Dermis blood vessel endothelial cell (primary cell): ENCODE results near the gene MCRIP2. TPM values are rescaled to one million over a fixed set of nuclear protein-coding genes. Genes with fewer than 3 reads are reported as not detected.
"Not testable (repeated sequence)": the region's sequence is repeated elsewhere in the genome, so short reads cannot be mapped to it uniquely, and the experiment has no call there.

ENCODE experiments used
- DNase-seq: peaks from one replicate; pipeline ENCODE4 v3.0.0; 2010
- total RNA-seq: library from RNA; depleted of rRNA; stranded (reverse); fragments of >200 nt; gene quantifications from 2 replicates; pipeline ENCODE4 v1.2.3, GENCODE V29; 2014

MCRIP2 gene
- total RNA-seq, 1 donor from 2014 or later = 12.6 TPM

DNA sequence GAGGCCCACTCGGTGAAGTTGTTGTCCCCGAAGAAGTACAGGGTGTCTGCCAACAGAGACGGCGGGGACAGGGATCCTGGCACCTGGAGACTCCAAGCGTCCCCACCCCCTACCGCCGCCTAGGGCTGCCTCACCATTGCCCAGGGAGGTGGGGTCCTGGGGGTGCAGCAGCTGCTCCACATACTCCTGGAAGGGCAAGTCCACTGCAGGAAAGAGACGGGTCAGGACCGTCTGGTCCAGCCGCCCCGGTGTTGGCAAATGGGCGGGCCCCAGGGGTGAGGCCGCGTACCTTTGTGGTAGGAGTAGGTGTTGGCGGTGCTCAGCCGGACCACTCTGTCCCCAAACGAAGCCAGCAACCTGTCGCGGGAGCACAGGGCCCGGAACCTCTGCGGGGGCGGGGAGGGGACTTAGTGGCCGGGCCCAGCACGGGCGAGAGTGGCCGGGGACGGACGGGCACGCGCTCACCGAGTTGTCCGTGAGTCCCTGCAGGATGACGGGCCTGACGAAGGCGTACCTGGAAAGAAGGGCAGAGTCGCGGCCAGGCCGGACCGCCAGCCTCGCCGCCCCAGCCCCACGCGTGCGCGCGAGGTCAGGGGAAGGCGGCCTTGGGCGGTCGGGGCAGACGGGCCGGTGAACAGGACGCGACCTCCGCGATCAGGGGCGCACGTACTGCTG, 41.9 kb downstream of the MCRIP2 start:
- DNase-seq = no peak

DNA sequence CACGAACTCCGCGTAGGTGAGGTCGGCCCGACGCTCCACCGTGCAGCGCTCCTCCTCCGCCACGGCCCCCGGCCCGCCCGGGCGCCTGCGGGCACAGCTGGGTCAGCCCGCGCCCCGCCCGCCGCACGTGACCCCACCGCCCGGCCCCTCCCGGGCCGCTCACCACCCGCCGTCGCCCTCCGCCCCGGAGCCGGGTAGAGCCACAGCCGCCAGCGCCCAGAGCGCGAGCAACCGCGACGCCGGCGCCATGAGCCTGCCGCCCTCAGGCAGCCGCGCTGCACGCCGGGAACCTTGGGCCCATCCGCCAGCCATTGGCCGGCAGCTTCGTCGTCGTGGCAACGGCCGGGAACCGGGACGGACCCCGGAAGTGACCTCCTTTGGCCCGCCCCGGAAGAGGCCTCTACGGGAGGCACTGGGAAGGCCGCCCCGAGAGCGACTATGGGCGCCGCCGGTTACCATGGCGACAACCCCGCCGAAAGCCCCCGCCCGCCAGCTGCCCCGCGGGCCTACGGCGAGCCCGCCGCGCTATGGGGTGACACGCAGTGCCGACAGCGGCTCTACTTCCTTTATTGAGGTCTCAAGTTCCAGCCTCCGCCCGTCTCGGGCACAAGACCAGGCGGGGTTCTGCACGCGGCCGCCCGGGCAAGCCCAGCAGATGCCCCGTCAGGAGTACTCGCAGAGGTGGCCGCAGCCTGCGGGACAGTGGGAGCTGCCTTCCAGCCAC, 42.6 kb downstream of the MCRIP2 start, which contains the start of gene JMJD8:
TSS of gene JMJD8 (minus strand) at position 264 of the 724 bp plus-strand sequence. CDS start at position 249, 15 bp downstream.
- peak; percentile 93 for DNase-seq

DNA sequence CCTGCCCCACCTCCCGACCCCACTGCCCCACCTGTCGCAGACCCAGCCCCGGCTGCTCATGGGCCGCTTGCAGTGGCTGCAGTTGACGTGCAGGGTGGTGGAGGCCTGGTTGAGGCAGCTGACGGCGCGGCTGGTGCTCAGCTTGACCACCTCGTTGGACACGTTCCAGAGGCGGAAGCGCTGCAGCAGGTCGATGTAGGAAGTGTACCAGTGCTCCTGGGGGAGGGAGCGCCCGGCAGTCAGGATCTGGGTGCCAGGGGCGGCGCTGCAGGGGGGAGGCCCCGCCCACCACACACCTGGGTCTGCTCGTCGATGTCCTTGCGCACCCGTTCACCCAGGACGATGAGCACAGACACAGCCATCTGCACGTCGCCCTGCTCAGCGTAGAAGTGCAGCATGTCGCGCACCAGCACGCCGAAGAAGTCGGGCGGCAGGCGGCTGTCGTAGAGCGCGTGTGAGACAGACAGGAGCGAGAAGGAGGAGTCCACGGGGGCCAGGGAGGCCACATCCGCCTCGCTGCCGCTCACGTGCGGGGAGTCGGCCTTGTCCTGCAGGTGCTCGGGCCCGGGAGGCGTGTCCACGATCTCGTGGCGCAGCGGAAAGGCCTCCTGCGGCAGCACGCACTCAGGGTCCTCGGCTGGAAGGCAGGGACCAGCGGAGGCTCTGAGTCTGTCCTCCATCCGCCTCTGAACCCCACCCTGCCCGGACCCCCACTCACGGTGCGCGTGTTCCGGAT, 43.5 kb downstream of the MCRIP2 start:
- no peak for DNase-seq

- peak; percentile 76 for DNase-seq
Measured at GRCh38 chr16:685967-686366, 44.3 kb downstream of the MCRIP2 start.

DNA sequence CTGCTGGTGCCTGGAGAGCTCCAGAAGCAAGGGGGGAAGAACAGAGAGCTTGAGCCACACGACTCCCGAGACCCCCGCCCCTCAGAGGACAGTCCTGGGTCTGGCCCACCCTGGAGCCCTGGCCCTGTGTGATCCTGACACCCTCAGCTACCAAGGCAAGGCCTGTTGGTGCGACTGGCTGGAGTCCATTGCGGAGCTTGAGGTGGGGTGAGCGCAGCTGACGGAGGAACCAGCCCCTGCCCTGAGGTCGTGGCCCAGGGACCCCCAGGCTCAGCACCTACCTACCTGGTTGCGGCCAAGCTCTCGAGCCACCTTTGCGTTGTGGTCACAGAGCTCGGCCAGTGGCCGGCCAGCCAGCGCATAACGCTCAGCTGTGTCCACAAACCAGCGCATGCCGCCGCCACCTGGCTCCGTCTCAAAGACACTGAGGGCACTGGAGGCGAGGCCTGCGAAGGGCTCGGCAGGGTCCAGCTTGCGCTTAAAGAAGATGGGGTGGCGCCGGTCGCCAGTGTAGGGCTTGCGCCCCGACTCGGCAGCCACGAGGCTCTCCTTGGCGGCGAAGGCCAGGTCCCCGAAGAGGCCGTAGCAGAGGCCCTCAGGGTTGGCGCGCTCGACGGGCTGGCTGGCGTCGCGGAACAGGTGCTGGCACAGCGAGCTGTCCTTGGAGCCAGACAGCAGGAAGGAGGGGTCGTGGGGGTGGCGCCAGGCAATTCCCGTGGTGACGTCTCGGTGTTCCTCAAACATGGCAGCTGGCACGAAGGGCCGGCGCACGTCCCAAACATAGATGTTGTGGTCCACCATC, 45.0 kb downstream of the MCRIP2 start:
- no peak for DNase-seq

- no peak for DNase-seq
Measured at GRCh38 chr16:687499-687898, 45.9 kb downstream of the MCRIP2 start.

- no peak for DNase-seq
Measured at GRCh38 chr16:689175-689897, 47.7 kb downstream of the MCRIP2 start.

- not testable (repeated sequence) for DNase-seq
Measured at GRCh38 chr16:691242-691641, 49.6 kb downstream of the MCRIP2 start.

GRCh38 chr16:692356-693108, 50.9 kb downstream of the MCRIP2 start:
- no peak for DNase-seq

DNA sequence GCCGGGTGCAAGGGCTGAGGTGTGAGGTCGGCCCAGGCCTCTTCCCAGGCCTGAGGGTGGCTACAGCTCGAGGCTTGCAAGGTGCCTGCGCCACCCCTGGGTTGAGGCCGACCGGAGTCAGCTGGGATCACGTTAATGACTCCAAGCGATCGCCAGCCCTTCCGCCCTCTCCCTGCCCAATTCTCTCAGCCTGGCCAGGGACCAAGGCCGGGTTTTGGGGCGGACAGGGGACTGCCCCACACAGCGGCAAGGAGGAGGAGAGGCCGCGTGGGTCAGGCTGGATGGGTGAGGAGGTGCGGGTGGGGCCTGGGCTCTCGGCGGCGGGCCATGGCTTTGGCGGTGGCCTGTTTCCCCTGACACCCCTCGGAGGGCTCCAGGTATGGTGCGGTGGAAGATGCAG, 51.7 kb downstream of the MCRIP2 start:
- DNase-seq = no peak

DNA sequence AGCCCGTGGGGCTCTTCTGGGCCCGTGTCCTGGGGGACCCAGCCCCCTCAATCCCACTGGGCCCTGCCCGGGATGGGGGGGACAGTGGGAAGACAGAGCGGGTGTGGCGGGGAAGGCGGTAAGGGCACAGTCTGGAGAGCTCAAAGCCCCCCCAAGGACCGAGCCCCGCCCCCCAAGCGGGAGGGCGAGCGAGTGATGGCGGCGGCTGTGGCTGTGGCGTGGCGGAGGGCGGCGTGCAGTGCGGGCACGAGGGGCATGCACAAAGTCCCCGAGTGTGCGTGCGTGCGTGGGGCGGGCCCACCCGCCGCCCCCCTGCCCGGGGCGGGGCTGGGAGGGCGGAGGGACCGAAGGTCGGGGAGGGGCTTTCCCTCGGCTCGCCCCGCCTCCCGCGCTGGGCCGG, 52.1 kb downstream of the MCRIP2 start:
- no peak for DNase-seq

GRCh38 chr16:694187-694862, 52.7 kb downstream of the MCRIP2 start:
- no peak for DNase-seq

DNA sequence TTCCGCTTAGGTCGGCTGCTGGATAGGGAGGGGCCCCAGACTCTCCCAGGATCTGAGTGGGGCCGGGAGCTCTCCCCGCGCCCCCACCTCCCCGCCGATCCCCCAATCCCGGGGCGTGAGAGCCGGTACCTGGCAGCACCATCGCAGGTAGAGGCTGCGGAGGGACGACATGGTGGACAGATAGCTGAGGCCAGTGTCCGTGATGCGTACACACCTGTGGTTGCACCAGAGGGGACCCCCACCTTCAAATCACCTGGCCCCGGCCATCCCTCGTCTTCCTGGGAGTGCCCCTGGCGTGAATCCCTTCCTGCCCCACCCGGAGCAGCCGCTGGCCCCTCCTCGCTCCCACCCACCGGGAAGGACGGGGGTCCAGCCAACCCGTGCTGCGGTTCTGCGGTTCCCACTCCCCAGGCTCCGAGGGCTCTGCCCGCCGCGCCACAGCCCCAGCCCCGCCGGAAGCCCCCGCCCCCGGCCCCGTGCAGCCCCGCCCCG, 53.3 kb downstream of the MCRIP2 start:
- DNase-seq = no peak

- no peak for DNase-seq
Measured at GRCh38 chr16:695355-696089, 53.9 kb downstream of the MCRIP2 start.

Other genes starting within 250 kb of the MCRIP2 start
- 42.2 and 55.7 TPM in 2 replicates for gene NME4, start 244.6 kb upstream of the MCRIP2 start, total RNA-seq
- 13.4 and 17.5 TPM in 2 replicates for gene DECR2, start 239.9 kb upstream of the MCRIP2 start, total RNA-seq
- 34.9 and 46.8 TPM in 2 replicates for gene RAB11FIP3, start 216.2 kb upstream of the MCRIP2 start, total RNA-seq
- gene CAPN15, start 114.1 kb upstream of the MCRIP2 start, total RNA-seq = 50.5 and 83.4 TPM in 2 replicates
- gene PRR35, start 81.4 kb upstream of the MCRIP2 start, total RNA-seq = not detected in 2 replicates
- 1.9 and 2.7 TPM in 2 replicates for gene NHLRC4, start 74.8 kb upstream of the MCRIP2 start, total RNA-seq
- gene PIGQ, start 71.9 kb upstream of the MCRIP2 start, total RNA-seq = 25.4 and 32.2 TPM in 2 replicates
- gene RAB40C, start 51.8 kb upstream of the MCRIP2 start, total RNA-seq = 13.3 and 14.1 TPM in 2 replicates
- 0.14 and 0.17 TPM in 2 replicates for gene WFIKKN1, start 10.8 kb upstream of the MCRIP2 start, total RNA-seq
- gene METTL26, start 5.5 kb upstream of the MCRIP2 start, total RNA-seq = 76.4 and 83.6 TPM in 2 replicates
- gene WDR90, start 7.5 kb downstream of the MCRIP2 start, total RNA-seq = 10.7 and 15.1 TPM in 2 replicates
- gene RHOT2, start 26.3 kb downstream of the MCRIP2 start, total RNA-seq = 32.9 and 49.0 TPM in 2 replicates
- 0.05 and 0.51 TPM in 2 replicates for gene RHBDL1, start 33.8 kb downstream of the MCRIP2 start, total RNA-seq
- gene STUB1, start 38.6 kb downstream of the MCRIP2 start, total RNA-seq = 93.9 and 94.1 TPM in 2 replicates
- 34.9 and 45.7 TPM in 2 replicates for gene JMJD8, start 42.5 kb downstream of the MCRIP2 start, total RNA-seq
- 2.7 and 5.3 TPM in 2 replicates for gene WDR24, start 48.6 kb downstream of the MCRIP2 start, total RNA-seq
- 0.05 TPM in 1 of 2 replicates, not detected in the other for gene FBXL16, start 64.0 kb downstream of the MCRIP2 start, total RNA-seq
- gene METRN, start 73.3 kb downstream of the MCRIP2 start, total RNA-seq = 34.9 and 41.7 TPM in 2 replicates
- gene ANTKMT, start 79.3 kb downstream of the MCRIP2 start, total RNA-seq = 25.5 and 47.5 TPM in 2 replicates
- 0.34 and 0.65 TPM in 2 replicates for gene CCDC78, start 84.6 kb downstream of the MCRIP2 start, total RNA-seq
- gene HAGHL, start 85.3 kb downstream of the MCRIP2 start, total RNA-seq = 5.1 and 6.3 TPM in 2 replicates
- 34.6 and 42.4 TPM in 2 replicates for gene CIAO3, start 99.2 kb downstream of the MCRIP2 start, total RNA-seq
- gene MSLN, start 118.9 kb downstream of the MCRIP2 start, total RNA-seq = 0.09 TPM in 1 of 2 replicates, not detected in the other
- 31.1 and 48.4 TPM in 2 replicates for gene RPUSD1, start 146.6 kb downstream of the MCRIP2 start, total RNA-seq
- gene CHTF18, start 146.8 kb downstream of the MCRIP2 start, total RNA-seq = 20.1 and 23.8 TPM in 2 replicates
- not detected in 2 replicates for gene GNG13, start 158.9 kb downstream of the MCRIP2 start, total RNA-seq